Measurements from ENCODE around the gene RIPK1. TPM values are rescaled to one million over a fixed set of nuclear protein-coding genes. Genes with fewer than 3 reads are reported as not detected.
A peak's percentile ranks its signal among the peaks of the same experiment; 100 is the strongest.

Gene RIPK1
- total RNA-seq, 2 donors from 2014 or later: 23.5 to 30.6 TPM

DNA sequence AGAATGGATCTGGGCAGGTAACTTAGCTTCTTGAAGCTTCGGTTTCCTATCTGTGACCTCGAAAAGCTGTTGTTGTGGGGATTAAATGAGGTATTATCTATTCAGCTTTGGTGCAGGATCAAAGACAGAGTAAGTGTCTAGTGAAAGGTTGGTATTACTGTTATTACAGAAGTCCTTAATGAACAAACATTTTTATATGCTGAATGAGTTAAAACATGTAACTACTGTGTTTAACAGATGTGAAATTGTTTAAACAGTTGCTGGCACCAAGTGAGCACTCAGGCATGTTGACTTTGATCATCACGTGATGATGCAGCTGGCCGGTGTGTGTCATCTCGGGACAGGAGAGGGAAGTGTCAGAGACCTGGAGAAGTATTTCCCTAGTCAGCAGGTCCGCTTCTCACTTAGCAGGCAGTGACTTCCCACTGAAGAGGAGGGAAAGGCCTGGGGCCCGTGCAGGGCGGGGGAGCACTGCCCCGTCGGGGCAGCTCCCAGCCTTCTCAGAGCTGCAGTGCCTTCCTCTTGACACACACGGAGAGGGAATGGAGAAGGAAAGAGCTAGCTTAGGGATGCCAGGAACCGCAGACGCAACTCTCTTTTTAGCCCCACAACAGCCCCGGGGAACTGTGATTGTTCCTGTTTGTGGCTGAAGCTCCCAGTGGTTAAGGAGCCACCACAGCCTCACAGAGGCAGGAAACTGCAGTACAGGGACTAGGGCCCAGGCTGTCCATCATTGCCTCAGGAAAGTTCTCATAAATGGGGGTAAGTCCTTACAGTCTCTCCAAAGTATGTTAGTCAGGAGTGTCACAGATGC is 71.0 kb downstream of the RIPK1 start:
- no peaks in the 10 kb centered on the region for H3K27me3 ChIP-seq
- intact Hi-C loops (cut with DNase I): no loop called here
- H3K4me3 ChIP-seq: no peak overlapping the region
- no peaks in the 10 kb centered on the region for H3K36me3 ChIP-seq
- TF ChIP-seq, protein P1, sequence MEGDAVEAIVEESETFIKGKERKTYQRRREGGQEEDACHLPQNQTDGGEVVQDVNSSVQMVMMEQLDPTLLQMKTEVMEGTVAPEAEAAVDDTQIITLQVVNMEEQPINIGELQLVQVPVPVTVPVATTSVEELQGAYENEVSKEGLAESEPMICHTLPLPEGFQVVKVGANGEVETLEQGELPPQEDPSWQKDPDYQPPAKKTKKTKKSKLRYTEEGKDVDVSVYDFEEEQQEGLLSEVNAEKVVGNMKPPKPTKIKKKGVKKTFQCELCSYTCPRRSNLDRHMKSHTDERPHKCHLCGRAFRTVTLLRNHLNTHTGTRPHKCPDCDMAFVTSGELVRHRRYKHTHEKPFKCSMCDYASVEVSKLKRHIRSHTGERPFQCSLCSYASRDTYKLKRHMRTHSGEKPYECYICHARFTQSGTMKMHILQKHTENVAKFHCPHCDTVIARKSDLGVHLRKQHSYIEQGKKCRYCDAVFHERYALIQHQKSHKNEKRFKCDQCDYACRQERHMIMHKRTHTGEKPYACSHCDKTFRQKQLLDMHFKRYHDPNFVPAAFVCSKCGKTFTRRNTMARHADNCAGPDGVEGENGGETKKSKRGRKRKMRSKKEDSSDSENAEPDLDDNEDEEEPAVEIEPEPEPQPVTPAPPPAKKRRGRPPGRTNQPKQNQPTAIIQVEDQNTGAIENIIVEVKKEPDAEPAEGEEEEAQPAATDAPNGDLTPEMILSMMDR (IDR thresholded peaks at IDR 0.05): no peak
- peak; percentile 85 for DNase-seq
- H3K9ac ChIP-seq (ENCODE audit: low read depth in 2 of 2, low read length in 2 of 2): peak overlapping the region in 1 of 2 donors; percentile 8
- H3K9me3 ChIP-seq: no peaks in the 10 kb centered on the region
- H3K4me1 ChIP-seq: peaks cover 6% of the 10 kb centered on the region
- no peak overlapping the region for H3K27ac ChIP-seq

DNA sequence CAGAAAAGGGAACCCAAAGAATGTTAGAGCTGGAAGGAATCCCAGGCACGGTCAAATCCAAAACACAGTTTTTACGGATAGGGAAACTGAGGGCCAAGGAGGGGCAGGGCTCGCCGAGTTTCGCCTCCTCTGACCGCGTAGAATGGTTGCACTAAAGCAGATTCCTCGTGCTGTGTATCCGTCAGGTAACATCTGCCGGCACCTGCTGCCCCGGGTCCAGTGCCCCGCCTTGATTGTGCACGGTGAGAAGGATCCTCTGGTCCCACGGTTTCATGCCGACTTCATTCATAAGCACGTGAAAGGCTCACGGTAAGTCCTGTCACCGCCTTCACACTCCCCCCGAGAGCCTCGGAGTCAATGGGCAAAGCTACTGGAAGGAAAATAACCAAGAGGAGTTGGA is 71.9 kb downstream of the RIPK1 start:
- H3K9ac ChIP-seq (ENCODE audit: low read depth in 2 of 2, low read length in 2 of 2): no peak overlapping the region
- H3K4me1 ChIP-seq: peaks cover 6% of the 10 kb centered on the region
- intact Hi-C loops (cut with DNase I): no loop called here
- no peaks in the 10 kb centered on the region for H3K9me3 ChIP-seq
- TF ChIP-seq, protein P1 (IDR thresholded peaks at IDR 0.05): no peak
- H3K27ac ChIP-seq: no peak overlapping the region
- H3K36me3 ChIP-seq: no peaks in the 10 kb centered on the region
- H3K27me3 ChIP-seq: no peaks in the 10 kb centered on the region
- no peak overlapping the region for H3K4me3 ChIP-seq
- no peak for DNase-seq

DNA sequence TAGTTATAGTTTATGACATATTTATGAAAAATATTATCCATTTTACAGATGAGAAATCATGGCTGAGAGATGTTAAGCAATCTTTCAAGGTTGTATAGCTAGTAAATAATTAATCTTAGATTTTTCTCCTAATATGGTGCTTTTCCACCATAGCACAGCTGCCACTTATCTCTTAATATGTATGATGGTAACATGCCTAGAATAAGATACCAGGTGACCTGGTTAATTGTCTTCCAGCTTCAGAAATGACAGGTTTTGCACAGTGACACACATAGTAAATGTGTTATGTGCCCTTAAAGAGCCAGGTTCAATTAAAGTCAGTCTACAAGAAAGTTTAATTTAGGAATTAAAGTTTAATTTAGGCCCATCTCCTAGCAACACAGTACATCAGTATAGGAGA is 74.2 kb downstream of the RIPK1 start:
- Histone ChIP-seq H3K9ac (ENCODE audit: low read depth in 2 of 2, low read length in 2 of 2) (no peak overlapping the region), H3K4me3 (no peak overlapping the region), H3K36me3 (no peaks in the 10 kb centered on the region), H3K4me1 (peaks cover 6% of the 10 kb centered on the region), H3K9me3 (no peaks in the 10 kb centered on the region), H3K27ac (no peak overlapping the region), H3K27me3 (no peaks in the 10 kb centered on the region)
- intact Hi-C loops (cut with DNase I): no loop called here
- DNase-seq: no peak
- TF ChIP-seq, protein P1 (IDR thresholded peaks at IDR 0.05): no peak

DNA sequence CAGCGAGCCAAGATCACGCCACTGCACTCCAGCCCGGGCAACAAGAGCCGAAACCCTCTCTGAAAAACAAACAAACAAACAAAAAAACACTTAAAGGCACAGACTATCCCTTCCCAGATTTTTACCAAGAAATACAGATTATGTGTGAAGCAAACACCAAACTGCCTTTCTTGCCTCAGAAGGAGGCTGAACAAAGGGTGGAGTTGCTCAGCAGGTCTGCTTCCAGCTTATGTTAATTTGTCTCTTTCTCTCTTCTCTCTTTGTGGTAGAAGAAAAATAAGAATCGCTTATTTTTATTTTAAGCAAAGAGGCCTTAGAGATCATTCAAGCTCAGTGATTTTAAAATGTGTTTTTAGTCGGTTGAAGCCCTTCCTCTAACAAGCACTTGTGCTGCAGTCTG is 74.9 kb downstream of the RIPK1 start:
- H3K36me3 ChIP-seq: no peaks in the 10 kb centered on the region
- TF ChIP-seq, protein P1 (IDR thresholded peaks at IDR 0.05): no peak
- no peak for DNase-seq
- H3K27ac ChIP-seq: no peak overlapping the region
- H3K4me1 ChIP-seq: peaks cover 6% of the 10 kb centered on the region
- no peak overlapping the region for H3K4me3 ChIP-seq
- intact Hi-C loops (cut with DNase I): no loop called here
- no peak overlapping the region for H3K9ac ChIP-seq (ENCODE audit: low read depth in 2 of 2, low read length in 2 of 2)
- no peaks in the 10 kb centered on the region for H3K27me3 ChIP-seq
- no peaks in the 10 kb centered on the region for H3K9me3 ChIP-seq

DNA sequence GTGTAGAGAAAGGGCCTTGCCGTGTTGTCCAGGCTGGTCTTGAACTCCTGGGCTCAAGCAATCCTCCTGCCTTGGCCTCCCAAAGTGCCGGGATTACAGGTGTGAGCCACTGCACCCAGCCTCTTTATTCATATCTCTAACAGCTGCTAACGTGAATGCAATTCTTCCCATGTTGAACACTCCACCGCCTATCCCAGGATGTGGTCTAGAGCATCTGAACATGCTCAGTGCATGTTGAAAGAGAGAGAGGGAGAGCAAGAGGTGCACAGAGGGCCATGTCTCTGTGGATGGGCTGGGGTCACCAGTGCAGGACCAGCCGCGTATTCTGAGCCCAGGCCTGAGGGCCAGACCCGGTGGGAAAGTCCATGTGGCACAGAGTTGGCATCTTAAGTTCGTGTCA is 76.3 kb downstream of the RIPK1 start:
- TF ChIP-seq, protein P1 (IDR thresholded peaks at IDR 0.05): no peak
- Histone ChIP-seq H3K27me3 (no peaks in the 10 kb centered on the region), H3K9me3 (no peaks in the 10 kb centered on the region), H3K9ac (ENCODE audit: low read depth in 2 of 2, low read length in 2 of 2) (no peak overlapping the region), H3K36me3 (no peaks in the 10 kb centered on the region), H3K27ac (no peak overlapping the region), H3K4me3 (no peak overlapping the region), H3K4me1 (no peaks in the 10 kb centered on the region)
- intact Hi-C loops (cut with DNase I): no loop called here
- no peak for DNase-seq
